ENCODE data around the gene SCIMP. TPM values are rescaled to one million over a fixed set of nuclear protein-coding genes. Genes with fewer than 3 reads are reported as not detected.

The SCIMP gene
- not detected in 2 replicates for total RNA-seq

GRCh38 chr17:5234645-5235576 is at the start of gene SCIMP:
Gene SCIMP, minus strand, starts transcription at chr17:5234860. Its CDS starts 105 bp downstream, at chr17:5234755.

GRCh38 chr17:5281814-5282641 is 47.4 kb upstream of the SCIMP start, which contains the start of gene RABEP1:
Gene RABEP1, plus strand, starts transcription at chr17:5282284. Its CDS starts 203 bp downstream, at chr17:5282487.

GRCh38 chr17:5191541-5192417 is 42.9 kb downstream of the SCIMP start, which contains the start of gene ZNF594:
Gene ZNF594, minus strand, starts transcription at chr17:5191868. Its CDS starts 7,612 bp downstream, at chr17:5184256.

Other genes starting within 250 kb of the SCIMP start
- 19.3 and 28.2 TPM in 2 replicates for gene CAMTA2, start 247.2 kb downstream of the SCIMP start, total RNA-seq
- gene INCA1, start 237.3 kb downstream of the SCIMP start, total RNA-seq: 0.47 and 1.6 TPM in 2 replicates
- 36.3 and 55.4 TPM in 2 replicates for gene KIF1C, start 236.9 kb downstream of the SCIMP start, total RNA-seq
- gene SLC52A1, start 199.4 kb downstream of the SCIMP start, total RNA-seq: not detected in 2 replicates
- 1.4 and 1.8 TPM in 2 replicates for gene ZFP3, start 156.4 kb downstream of the SCIMP start, total RNA-seq
- 2.5 and 4.4 TPM in 2 replicates for gene ZNF232, start 123.0 kb downstream of the SCIMP start, total RNA-seq
- gene USP6, start 118.8 kb downstream of the SCIMP start, total RNA-seq: not detected in 2 replicates
- gene ZNF594, start 43.0 kb downstream of the SCIMP start, total RNA-seq: 3.5 and 3.9 TPM in 2 replicates
- gene RABEP1, start 47.4 kb upstream of the SCIMP start, total RNA-seq: 26.1 and 28.7 TPM in 2 replicates
- gene NUP88, start 184.8 kb upstream of the SCIMP start, total RNA-seq: 34.5 and 41.4 TPM in 2 replicates
- 13.4 and 32.7 TPM in 2 replicates for gene RPAIN, start 185.3 kb upstream of the SCIMP start, total RNA-seq
- gene C1QBP, start 204.3 kb upstream of the SCIMP start, total RNA-seq: 148 and 187 TPM in 2 replicates
- gene DHX33, start 234.1 kb upstream of the SCIMP start, total RNA-seq: 4.2 and 6.8 TPM in 2 replicates

Measured in pericardium fibroblast (primary cell).